Measurements from ENCODE around the gene PHOSPHO2.
A peak's percentile ranks its signal among the peaks of the same experiment; 100 is the strongest.
"Not testable (repeated sequence)": the region's sequence is repeated elsewhere in the genome, so short reads cannot be mapped to it uniquely, and the experiment has no call there.

Gene PHOSPHO2

GRCh38 chr2:169683425-169684134 lies 10.7 kb upstream of the PHOSPHO2 start:
- Histone ChIP-seq H3K9me3 (ENCODE audit: control extremely low read depth in 1 of 5, control insufficient read depth in 4 of 5, insufficient read depth in 2 of 5, low read depth in 1 of 5, low read length in 4 of 5) (peaks cover 0 to 4% (median 0%) of the 10 kb centered on the region in 5 experiments), H3K4me3 (ENCODE audit: control insufficient read depth in 1 of 7, extremely low read depth in 1 of 7, insufficient read depth in 4 of 7, low read depth in 2 of 7, low read length in 6 of 7) (no peak overlapping the region), H3K27ac (ENCODE audit: insufficient read depth in 1 of 2, low read depth in 1 of 2, low read length in 2 of 2, poor library complexity in 1 of 2, severe bottlenecking in 2 of 2) (no peak overlapping the region), H3K36me3 (ENCODE audit: control insufficient read depth in 4 of 4, insufficient read depth in 4 of 4, low read length in 3 of 4) (no peaks in the 10 kb centered on the region), H3K4me1 (ENCODE audit: control extremely low read depth in 1 of 4, control insufficient read depth in 4 of 4, insufficient read depth in 4 of 4, low read length in 3 of 4) (peaks cover 0 to 6% (median 3%) of the 10 kb centered on the region in 4 experiments), H3K27me3 (replicated peaks in 2 of 5; ENCODE audit: control insufficient read depth in 4 of 5, insufficient read depth in 5 of 5, low read length in 4 of 5) (no peaks in the 10 kb centered on the region)
- ChIA-PET POLR2A (no interaction called here), CTCF (interaction anchor here (0.9 to 4.2 kb wide), 5 partner anchors 9 to 81 kb away, joined by 3 to 20 read pairs (median 3); partner anchors contain the start of genes CFAP210 and PHOSPHO2)
- WGBS (ENCODE audit: insufficient coverage): 100% methylated on average over 1 of the region's 3 CpGs
- DNase-seq: peak in 1 of 3 donors; percentile 11

- Histone ChIP-seq H3K27me3 (replicated peaks in 2 of 5; ENCODE audit: control insufficient read depth in 4 of 5, insufficient read depth in 5 of 5, low read length in 4 of 5) (no peaks in the 10 kb centered on the region), H3K4me3 (ENCODE audit: control insufficient read depth in 1 of 7, extremely low read depth in 1 of 7, insufficient read depth in 4 of 7, low read depth in 2 of 7, low read length in 6 of 7) (no peak overlapping the region), H3K9me3 (ENCODE audit: control extremely low read depth in 1 of 5, control insufficient read depth in 4 of 5, insufficient read depth in 2 of 5, low read depth in 1 of 5, low read length in 4 of 5) (peaks cover 0 to 4% (median 0%) of the 10 kb centered on the region in 5 experiments), H3K4me1 (ENCODE audit: control extremely low read depth in 1 of 4, control insufficient read depth in 4 of 4, insufficient read depth in 4 of 4, low read length in 3 of 4) (peaks cover 0 to 6% (median 3%) of the 10 kb centered on the region in 4 experiments), H3K36me3 (ENCODE audit: control insufficient read depth in 4 of 4, insufficient read depth in 4 of 4, low read length in 3 of 4) (no peaks in the 10 kb centered on the region), H3K27ac (ENCODE audit: insufficient read depth in 1 of 2, low read depth in 1 of 2, low read length in 2 of 2, poor library complexity in 1 of 2, severe bottlenecking in 2 of 2) (no peak overlapping the region)
- 83% methylated on average over 2 of the region's 3 CpGs for whole genome bisulfite sequencing (ENCODE audit: insufficient coverage)
- DNase-seq: no peak
- ChIA-PET CTCF (interaction anchor here (0.6 to 4.2 kb wide), 4 partner anchors 9 to 598 kb away, joined by 3 to 20 read pairs (median 4); partner anchors contain the start of genes CFAP210 and PHOSPHO2), POLR2A (interaction anchor here (0.6 kb wide), 1 partner anchor 54 kb away, joined by 3 read pairs; no protein-coding TSS in a partner anchor)
Observed at GRCh38 chr2:169684135-169684565, 10.1 kb upstream of the PHOSPHO2 start.

DNA sequence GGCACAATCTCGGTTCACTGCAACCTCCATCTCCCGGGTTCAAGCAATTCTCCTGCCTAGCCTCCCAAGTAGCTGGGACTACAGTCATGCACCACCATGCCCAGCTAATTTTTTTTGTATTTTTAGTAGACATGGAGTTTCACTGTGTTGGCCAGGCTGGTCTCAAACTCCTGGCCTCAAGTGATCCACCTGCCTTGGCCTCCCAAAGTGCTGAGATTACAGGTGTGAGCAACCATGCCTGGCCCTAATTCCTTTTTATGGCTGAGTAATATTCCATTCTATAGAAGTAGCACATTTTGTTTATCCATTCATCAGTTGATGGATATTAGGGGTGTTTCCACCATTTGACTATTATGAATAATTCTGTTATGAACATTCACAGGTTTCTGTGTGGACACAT lies 9.6 kb upstream of the PHOSPHO2 start:
- not testable (repeated sequence) for H3K27me3 ChIP-seq (replicated peaks in 2 of 5; ENCODE audit: control insufficient read depth in 4 of 5, insufficient read depth in 5 of 5, low read length in 4 of 5); H3K36me3 ChIP-seq (ENCODE audit: control insufficient read depth in 4 of 4, insufficient read depth in 4 of 4, low read length in 3 of 4); H3K4me3 ChIP-seq (ENCODE audit: control insufficient read depth in 1 of 7, extremely low read depth in 1 of 7, insufficient read depth in 4 of 7, low read depth in 2 of 7, low read length in 6 of 7); DNase-seq; H3K9me3 ChIP-seq (ENCODE audit: control extremely low read depth in 1 of 5, control insufficient read depth in 4 of 5, insufficient read depth in 2 of 5, low read depth in 1 of 5, low read length in 4 of 5); H3K4me1 ChIP-seq (ENCODE audit: control extremely low read depth in 1 of 4, control insufficient read depth in 4 of 4, insufficient read depth in 4 of 4, low read length in 3 of 4); H3K27ac ChIP-seq (ENCODE audit: insufficient read depth in 1 of 2, low read depth in 1 of 2, low read length in 2 of 2, poor library complexity in 1 of 2, severe bottlenecking in 2 of 2)
- ChIA-PET POLR2A (interaction anchor here (0.6 kb wide), 1 partner anchor 55 kb away, joined by 3 read pairs; no protein-coding TSS in a partner anchor), CTCF (interaction anchor here (0.6 to 4.2 kb wide), 6 partner anchors 8 to 599 kb away, joined by 3 to 20 read pairs (median 4); partner anchors contain the start of genes CFAP210 and PHOSPHO2)
- WGBS (ENCODE audit: insufficient coverage): 100% methylated on average over 2 of the region's 2 CpGs

DNA sequence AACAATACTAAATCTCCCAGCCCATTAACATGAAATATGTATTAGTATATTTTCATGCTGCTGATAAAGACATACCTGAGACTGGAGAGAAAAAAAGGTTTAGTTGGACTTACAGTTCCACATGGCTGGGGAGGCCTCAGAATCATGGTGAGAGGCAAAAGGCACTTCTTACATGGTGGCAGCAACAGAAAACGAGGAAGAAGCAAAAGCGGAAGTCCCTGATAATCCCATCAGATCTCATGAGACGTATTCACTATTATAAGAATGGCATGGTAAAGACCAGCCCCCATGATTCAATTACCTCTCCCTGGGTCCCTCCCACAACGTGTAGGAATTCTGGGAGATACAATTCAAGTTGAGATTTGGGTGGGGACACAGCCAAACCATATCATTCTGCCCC lies 7.4 kb upstream of the PHOSPHO2 start:
- H3K27me3 ChIP-seq (replicated peaks in 2 of 5; ENCODE audit: control insufficient read depth in 4 of 5, insufficient read depth in 5 of 5, low read length in 4 of 5); POLR2A ChIA-PET; H3K27ac ChIP-seq (ENCODE audit: insufficient read depth in 1 of 2, low read depth in 1 of 2, low read length in 2 of 2, poor library complexity in 1 of 2, severe bottlenecking in 2 of 2); H3K4me1 ChIP-seq (ENCODE audit: control extremely low read depth in 1 of 4, control insufficient read depth in 4 of 4, insufficient read depth in 4 of 4, low read length in 3 of 4); CTCF ChIA-PET; H3K36me3 ChIP-seq (ENCODE audit: control insufficient read depth in 4 of 4, insufficient read depth in 4 of 4, low read length in 3 of 4); H3K4me3 ChIP-seq (ENCODE audit: control insufficient read depth in 1 of 7, extremely low read depth in 1 of 7, insufficient read depth in 4 of 7, low read depth in 2 of 7, low read length in 6 of 7); H3K9me3 ChIP-seq (ENCODE audit: control extremely low read depth in 1 of 5, control insufficient read depth in 4 of 5, insufficient read depth in 2 of 5, low read depth in 1 of 5, low read length in 4 of 5); DNase-seq: not testable (repeated sequence)
- 83% methylated on average over 2 of the region's 4 CpGs for WGBS (ENCODE audit: insufficient coverage)

DNA sequence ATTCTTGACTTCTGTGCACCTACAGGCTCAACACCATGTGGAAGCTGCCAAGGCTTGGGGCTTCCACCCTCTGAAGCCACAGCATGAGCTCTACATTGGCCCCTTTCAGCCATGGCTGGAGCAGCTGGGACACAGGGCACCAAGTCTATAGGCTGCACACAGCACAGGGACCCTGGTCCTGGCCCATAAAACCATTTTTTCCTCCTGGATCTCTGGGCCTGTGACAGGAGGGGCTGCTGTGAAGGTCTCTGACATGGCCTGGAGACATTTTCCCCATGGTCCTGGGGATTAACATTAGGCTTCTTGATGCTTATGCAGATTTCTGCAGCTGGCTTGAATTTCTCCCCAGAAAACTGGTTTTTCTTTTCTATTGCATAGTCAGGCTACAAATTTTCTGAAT lies 6.3 kb upstream of the PHOSPHO2 start:
- H3K9me3 ChIP-seq (ENCODE audit: control extremely low read depth in 1 of 5, control insufficient read depth in 4 of 5, insufficient read depth in 2 of 5, low read depth in 1 of 5, low read length in 4 of 5); CTCF ChIA-PET; DNase-seq; H3K4me1 ChIP-seq (ENCODE audit: control extremely low read depth in 1 of 4, control insufficient read depth in 4 of 4, insufficient read depth in 4 of 4, low read length in 3 of 4); H3K27me3 ChIP-seq (replicated peaks in 2 of 5; ENCODE audit: control insufficient read depth in 4 of 5, insufficient read depth in 5 of 5, low read length in 4 of 5); H3K27ac ChIP-seq (ENCODE audit: insufficient read depth in 1 of 2, low read depth in 1 of 2, low read length in 2 of 2, poor library complexity in 1 of 2, severe bottlenecking in 2 of 2); H3K4me3 ChIP-seq (ENCODE audit: control insufficient read depth in 1 of 7, extremely low read depth in 1 of 7, insufficient read depth in 4 of 7, low read depth in 2 of 7, low read length in 6 of 7); H3K36me3 ChIP-seq (ENCODE audit: control insufficient read depth in 4 of 4, insufficient read depth in 4 of 4, low read length in 3 of 4): not testable (repeated sequence)
- POLR2A ChIA-PET: interaction anchor here (0.7 kb wide), 1 partner anchor 49 kb away, joined by 4 read pairs; no protein-coding TSS in a partner anchor

GRCh38 chr2:169690958-169691357 lies 3.3 kb upstream of the PHOSPHO2 start:
- 100% methylated on average over 1 of the region's 1 CpG for WGBS (ENCODE audit: insufficient coverage)
- CTCF ChIA-PET: interaction anchor here (0.6 to 4.1 kb wide), 4 partner anchors 8 to 923 kb away, joined by 3 to 20 read pairs (median 4); no protein-coding TSS in a partner anchor

GRCh38 chr2:169692718-169693117 lies 1.6 kb upstream of the PHOSPHO2 start:
- WGBS (ENCODE audit: insufficient coverage): 100% methylated on average over 1 of the region's 3 CpGs
- H3K36me3 ChIP-seq (ENCODE audit: control insufficient read depth in 4 of 4, insufficient read depth in 4 of 4, low read length in 3 of 4): peaks cover 0 to under 1% (median 0%) of the 10 kb centered on the region in 4 experiments
- CTCF ChIA-PET: interaction anchor here (0.8 to 4.1 kb wide), 8 partner anchors 10 to 97 kb away, joined by 3 to 20 read pairs (median 4); no protein-coding TSS in a partner anchor
- H3K27ac ChIP-seq (ENCODE audit: insufficient read depth in 1 of 2, low read depth in 1 of 2, low read length in 2 of 2, poor library complexity in 1 of 2, severe bottlenecking in 2 of 2): no peak overlapping the region
- POLR2A ChIA-PET: no interaction called here
- no peaks in the 10 kb centered on the region for H3K27me3 ChIP-seq (replicated peaks in 2 of 5; ENCODE audit: control insufficient read depth in 4 of 5, insufficient read depth in 5 of 5, low read length in 4 of 5)
- H3K4me1 ChIP-seq (ENCODE audit: control extremely low read depth in 1 of 4, control insufficient read depth in 4 of 4, insufficient read depth in 4 of 4, low read length in 3 of 4): peaks cover 6 to 16% (median 9%) of the 10 kb centered on the region in 4 experiments
- no peak overlapping the region for H3K4me3 ChIP-seq (ENCODE audit: control insufficient read depth in 1 of 7, extremely low read depth in 1 of 7, insufficient read depth in 4 of 7, low read depth in 2 of 7, low read length in 6 of 7)
- DNase-seq: no peak
- H3K9me3 ChIP-seq (ENCODE audit: control extremely low read depth in 1 of 5, control insufficient read depth in 4 of 5, insufficient read depth in 2 of 5, low read depth in 1 of 5, low read length in 4 of 5): peaks cover 0 to 4% (median 3%) of the 10 kb centered on the region in 5 experiments

More at GRCh38 chr2:169690958-169691357, 3.3 kb upstream of the PHOSPHO2 start:
- no peak overlapping the region for H3K27ac ChIP-seq (ENCODE audit: insufficient read depth in 1 of 2, low read depth in 1 of 2, low read length in 2 of 2, poor library complexity in 1 of 2, severe bottlenecking in 2 of 2)
- POLR2A ChIA-PET: no interaction called here
- DNase-seq: no peak
- H3K4me1 ChIP-seq (ENCODE audit: control extremely low read depth in 1 of 4, control insufficient read depth in 4 of 4, insufficient read depth in 4 of 4, low read length in 3 of 4): peaks cover 6 to 16% (median 9%) of the 10 kb centered on the region in 4 experiments
- peaks cover 0 to 4% (median 3%) of the 10 kb centered on the region in 5 experiments for H3K9me3 ChIP-seq (ENCODE audit: control extremely low read depth in 1 of 5, control insufficient read depth in 4 of 5, insufficient read depth in 2 of 5, low read depth in 1 of 5, low read length in 4 of 5)
- no peak overlapping the region for H3K4me3 ChIP-seq (ENCODE audit: control insufficient read depth in 1 of 7, extremely low read depth in 1 of 7, insufficient read depth in 4 of 7, low read depth in 2 of 7, low read length in 6 of 7)
- no peaks in the 10 kb centered on the region for H3K27me3 ChIP-seq (replicated peaks in 2 of 5; ENCODE audit: control insufficient read depth in 4 of 5, insufficient read depth in 5 of 5, low read length in 4 of 5)
- H3K36me3 ChIP-seq (ENCODE audit: control insufficient read depth in 4 of 4, insufficient read depth in 4 of 4, low read length in 3 of 4): no peaks in the 10 kb centered on the region

All from common myeloid progenitor, CD34-positive (primary cell).